ENCODE results near the gene CISD3.

- TF ChIP-seq POLR2A (IDR thresholded peaks at IDR 0.05; ENCODE audit: low read length) (no peak), GATA1 (IDR thresholded peaks at IDR 0.05; ENCODE audit: low read depth, low read length) (no peak)
These were observed 11.8 kb downstream of the CISD3 start for GRCh38 chr17:38741921-38742410.
